ENCODE data around the gene TKTL1.

Gene TKTL1

GRCh38 chrX:154360155-154360713 is 64.6 kb downstream of the TKTL1 start:
- H3K9ac ChIP-seq (ENCODE audit: low read depth in 1 of 2, low read length in 2 of 2), result no peak overlapping the region
- no peak overlapping the region for H3K27ac ChIP-seq (ENCODE audit: low read depth, low read length)
- no peaks in the 10 kb centered on the region for H3K27me3 ChIP-seq (ENCODE audit: control insufficient read depth in 1 of 2, insufficient read depth in 2 of 2, low read length in 2 of 2)
- H3K36me3 ChIP-seq (ENCODE audit: control insufficient read depth in 1 of 2, insufficient read depth in 2 of 2, low read length in 2 of 2), result peaks cover 11 to 48% of the 10 kb centered on the region in 2 donors
- no peaks in the 10 kb centered on the region for H3K9me3 ChIP-seq (ENCODE audit: control insufficient read depth in 1 of 2, low read length in 2 of 2)
- no peaks in the 10 kb centered on the region for H3K4me1 ChIP-seq (ENCODE audit: control insufficient read depth in 1 of 2, insufficient read depth in 2 of 2, low read length in 2 of 2)
- no peak overlapping the region for H3K4me3 ChIP-seq (ENCODE audit: low read depth in 1 of 2, low read length in 2 of 2)

- Histone ChIP-seq H3K9me3 (ENCODE audit: control insufficient read depth in 1 of 2, low read length in 2 of 2) (no peaks in the 10 kb centered on the region), H3K27me3 (ENCODE audit: control insufficient read depth in 1 of 2, insufficient read depth in 2 of 2, low read length in 2 of 2) (no peaks in the 10 kb centered on the region), H3K4me3 (ENCODE audit: low read depth in 1 of 2, low read length in 2 of 2) (no peak overlapping the region), H3K9ac (ENCODE audit: low read depth in 1 of 2, low read length in 2 of 2) (no peak overlapping the region), H3K4me1 (ENCODE audit: control insufficient read depth in 1 of 2, insufficient read depth in 2 of 2, low read length in 2 of 2) (no peaks in the 10 kb centered on the region), H3K36me3 (ENCODE audit: control insufficient read depth in 1 of 2, insufficient read depth in 2 of 2, low read length in 2 of 2) (peaks cover 11 to 53% of the 10 kb centered on the region in 2 donors), H3K27ac (ENCODE audit: low read depth, low read length) (no peak overlapping the region)
These were observed 66.6 kb downstream of the TKTL1 start for GRCh38 chrX:154362085-154362742.

GRCh38 chrX:154363706-154364439 is 68.3 kb downstream of the TKTL1 start:
- no peak overlapping the region for H3K27ac ChIP-seq (ENCODE audit: low read depth, low read length)
- no peak overlapping the region for H3K4me3 ChIP-seq (ENCODE audit: low read depth in 1 of 2, low read length in 2 of 2)
- H3K9me3 ChIP-seq (ENCODE audit: control insufficient read depth in 1 of 2, low read length in 2 of 2), result no peaks in the 10 kb centered on the region
- H3K27me3 ChIP-seq (ENCODE audit: control insufficient read depth in 1 of 2, insufficient read depth in 2 of 2, low read length in 2 of 2), result no peaks in the 10 kb centered on the region
- no peak overlapping the region for H3K9ac ChIP-seq (ENCODE audit: low read depth in 1 of 2, low read length in 2 of 2)
- peaks cover 0 to 7% of the 10 kb centered on the region in 2 donors for H3K4me1 ChIP-seq (ENCODE audit: control insufficient read depth in 1 of 2, insufficient read depth in 2 of 2, low read length in 2 of 2)
- peaks cover 8 to 42% of the 10 kb centered on the region in 2 donors for H3K36me3 ChIP-seq (ENCODE audit: control insufficient read depth in 1 of 2, insufficient read depth in 2 of 2, low read length in 2 of 2)

- no peak overlapping the region for H3K27ac ChIP-seq (ENCODE audit: low read depth, low read length)
- H3K9me3 ChIP-seq (ENCODE audit: control insufficient read depth in 1 of 2, low read length in 2 of 2), result no peaks in the 10 kb centered on the region
- no peak overlapping the region for H3K9ac ChIP-seq (ENCODE audit: low read depth in 1 of 2, low read length in 2 of 2)
- H3K4me3 ChIP-seq (ENCODE audit: low read depth in 1 of 2, low read length in 2 of 2), result no peak overlapping the region
- no peaks in the 10 kb centered on the region for H3K27me3 ChIP-seq (ENCODE audit: control insufficient read depth in 1 of 2, insufficient read depth in 2 of 2, low read length in 2 of 2)
- peaks cover 6 to 37% of the 10 kb centered on the region in 2 donors for H3K36me3 ChIP-seq (ENCODE audit: control insufficient read depth in 1 of 2, insufficient read depth in 2 of 2, low read length in 2 of 2)
- H3K4me1 ChIP-seq (ENCODE audit: control insufficient read depth in 1 of 2, insufficient read depth in 2 of 2, low read length in 2 of 2), result peaks cover 0 to 9% of the 10 kb centered on the region in 2 donors
These were observed 69.5 kb downstream of the TKTL1 start for GRCh38 chrX:154365052-154365600.

- no peak overlapping the region for H3K4me3 ChIP-seq (ENCODE audit: low read depth in 1 of 2, low read length in 2 of 2)
- H3K4me1 ChIP-seq (ENCODE audit: control insufficient read depth in 1 of 2, insufficient read depth in 2 of 2, low read length in 2 of 2), result peaks cover 0 to 12% of the 10 kb centered on the region in 2 donors
- H3K9ac ChIP-seq (ENCODE audit: low read depth in 1 of 2, low read length in 2 of 2), result no peak overlapping the region
- H3K27me3 ChIP-seq (ENCODE audit: control insufficient read depth in 1 of 2, insufficient read depth in 2 of 2, low read length in 2 of 2), result no peaks in the 10 kb centered on the region
- H3K36me3 ChIP-seq (ENCODE audit: control insufficient read depth in 1 of 2, insufficient read depth in 2 of 2, low read length in 2 of 2), result peaks cover 6 to 36% of the 10 kb centered on the region in 2 donors
- no peak overlapping the region for H3K27ac ChIP-seq (ENCODE audit: low read depth, low read length)
- no peaks in the 10 kb centered on the region for H3K9me3 ChIP-seq (ENCODE audit: control insufficient read depth in 1 of 2, low read length in 2 of 2)
These were observed 70.5 kb downstream of the TKTL1 start for GRCh38 chrX:154365997-154366665.

- Histone ChIP-seq H3K9ac (ENCODE audit: low read depth in 1 of 2, low read length in 2 of 2) (no peak overlapping the region), H3K4me3 (ENCODE audit: low read depth in 1 of 2, low read length in 2 of 2) (no peak overlapping the region), H3K4me1 (ENCODE audit: control insufficient read depth in 1 of 2, insufficient read depth in 2 of 2, low read length in 2 of 2) (peaks cover 0 to 12% of the 10 kb centered on the region in 2 donors), H3K9me3 (ENCODE audit: control insufficient read depth in 1 of 2, low read length in 2 of 2) (no peaks in the 10 kb centered on the region), H3K27me3 (ENCODE audit: control insufficient read depth in 1 of 2, insufficient read depth in 2 of 2, low read length in 2 of 2) (no peaks in the 10 kb centered on the region), H3K36me3 (ENCODE audit: control insufficient read depth in 1 of 2, insufficient read depth in 2 of 2, low read length in 2 of 2) (peaks cover 1 to 30% of the 10 kb centered on the region in 2 donors), H3K27ac (ENCODE audit: low read depth, low read length) (no peak overlapping the region)
These were observed 71.1 kb downstream of the TKTL1 start for GRCh38 chrX:154366666-154367055.

- Histone ChIP-seq H3K27me3 (ENCODE audit: control insufficient read depth in 1 of 2, insufficient read depth in 2 of 2, low read length in 2 of 2) (no peaks in the 10 kb centered on the region), H3K4me3 (ENCODE audit: low read depth in 1 of 2, low read length in 2 of 2) (no peak overlapping the region), H3K36me3 (ENCODE audit: control insufficient read depth in 1 of 2, insufficient read depth in 2 of 2, low read length in 2 of 2) (peaks cover 0 to 21% of the 10 kb centered on the region in 2 donors), H3K27ac (ENCODE audit: low read depth, low read length) (peak overlapping the region; percentile 70), H3K9ac (ENCODE audit: low read depth in 1 of 2, low read length in 2 of 2) (no peak overlapping the region), H3K4me1 (ENCODE audit: control insufficient read depth in 1 of 2, insufficient read depth in 2 of 2, low read length in 2 of 2) (peaks cover 0 to 12% of the 10 kb centered on the region in 2 donors), H3K9me3 (ENCODE audit: control insufficient read depth in 1 of 2, low read length in 2 of 2) (no peaks in the 10 kb centered on the region)
These were observed 72.1 kb downstream of the TKTL1 start for GRCh38 chrX:154367474-154368308.

- H3K9ac ChIP-seq (ENCODE audit: low read depth in 1 of 2, low read length in 2 of 2), result peak overlapping the region; percentile 38 to 56
- peaks cover 0 to 14% of the 10 kb centered on the region in 2 donors for H3K36me3 ChIP-seq (ENCODE audit: control insufficient read depth in 1 of 2, insufficient read depth in 2 of 2, low read length in 2 of 2)
- H3K4me3 ChIP-seq (ENCODE audit: low read depth in 1 of 2, low read length in 2 of 2), result peak overlapping the region; percentile 50 to 52
- H3K9me3 ChIP-seq (ENCODE audit: control insufficient read depth in 1 of 2, low read length in 2 of 2), result no peaks in the 10 kb centered on the region
- no peaks in the 10 kb centered on the region for H3K27me3 ChIP-seq (ENCODE audit: control insufficient read depth in 1 of 2, insufficient read depth in 2 of 2, low read length in 2 of 2)
- H3K27ac ChIP-seq (ENCODE audit: low read depth, low read length), result peak overlapping the region; percentile 70
- H3K4me1 ChIP-seq (ENCODE audit: control insufficient read depth in 1 of 2, insufficient read depth in 2 of 2, low read length in 2 of 2), result peaks cover 3 to 18% of the 10 kb centered on the region in 2 donors
These were observed 73.2 kb downstream of the TKTL1 start for GRCh38 chrX:154368630-154369448.

Data from duodenal mucosa (tissue), 2 donors.